MCF 10A (cell line): ENCODE measurements around the gene THAP3. TPM values are rescaled to one million over a fixed set of nuclear protein-coding genes. Genes with fewer than 3 reads are reported as not detected.

Experiments
- BruUV-seq: library from RNA; stranded (reverse); fragments of 400-500 nt; replicated peaks from 2 replicates; lab custom pipeline; 2021; lab: Mats Ljungman, UMichigan
- CTCF ChIA-PET: fragments of 300-600 bp; sonication (Branson Sonifier 250); formaldehyde crosslinking; extraction: SDS; loops from one replicate; lab custom pipeline; 2021; ENCODE audit warnings: antibody characterized with exemption, inconsistent platforms; lab: Yijun Ruan, JAX
- POLR2A ChIA-PET: fragments of 300-600, 350-650 bp; sonication (Branson Sonifier 250); formaldehyde crosslinking; extraction: SDS; loops from one replicate; lab custom pipeline; 2020; ENCODE audit warnings: antibody characterized with exemption, inconsistent platforms; lab: Yijun Ruan, JAX
- DNase-seq: peaks from one replicate; pipeline ENCODE4 v3.0.0-alpha.2; 2018; ENCODE audit not compliant: unreplicated experiment
- H3K27ac Mint-ChIP-seq: one replicate; pipeline ENCODE4 v1.8.0; 2022; ENCODE audit warnings: mild to moderate bottlenecking, low read depth, mixed read lengths; ENCODE audit not compliant: unreplicated experiment
- H3K27me3 Mint-ChIP-seq: one replicate; pipeline ENCODE4 v1.8.0; 2022; ENCODE audit warnings: mixed read lengths; ENCODE audit not compliant: insufficient read depth, unreplicated experiment
- H3K36me3 Mint-ChIP-seq: one replicate; pipeline ENCODE4 v1.8.0; 2022; ENCODE audit warnings: mild to moderate bottlenecking, moderate library complexity, mixed read lengths; ENCODE audit not compliant: insufficient read depth, unreplicated experiment
- H3K4me1 Mint-ChIP-seq: one replicate; pipeline ENCODE4 v1.8.0; 2022; ENCODE audit warnings: mixed read lengths; ENCODE audit not compliant: insufficient read depth, unreplicated experiment
- H3K4me3 Mint-ChIP-seq: one replicate; pipeline ENCODE4 v1.8.0; 2022; ENCODE audit warnings: mild to moderate bottlenecking, moderate library complexity, mixed read lengths; ENCODE audit not compliant: unreplicated experiment
- H3K9me3 Mint-ChIP-seq: one replicate; pipeline ENCODE4 v1.8.0; 2022; ENCODE audit warnings: mixed read lengths; ENCODE audit not compliant: unreplicated experiment
- CTCF ChIP-seq: fragments of 200-600 bp; IDR thresholded peaks from one replicate; pipeline ENCODE4 v1.8.0; 2022; ENCODE audit warnings: antibody characterized with exemption, mild to moderate bottlenecking; ENCODE audit not compliant: unreplicated experiment
- intact Hi-C: fragments of 100-400 bp; cut with micrococcal nuclease; formaldehyde crosslinking; loops from 2 replicates; pipeline ENCODE4 v1.14.1; 2022
- total RNA-seq: library from RNA; stranded (reverse); gene quantifications from 2 replicates; pipeline ENCODE4 v1.2.3, GENCODE V29; 2022

Gene THAP3
- total RNA-seq, 1 experiment from 2014 or later: 14.7 TPM

- no peak for TF ChIP-seq CTCF
- DNase-seq: peak; percentile 99
- intact Hi-C loops: loop anchor here (1.0 kb wide), 1 partner anchor 22 kb away; no protein-coding TSS in a partner anchor
- peak within 1 kb of the TSS; percentile 94 for H3K4me3 Mint-ChIP-seq
- ChIA-PET POLR2A (interaction anchor here (0.6 to 5.0 kb wide), 21 partner anchors 8 to 478 kb away, joined by 3 to 103 read pairs (median 5); partner anchors contain the start of genes KLHL21, NOL9, PLEKHG5 and TAS1R1), CTCF (interaction anchor here (1.0 to 1.7 kb wide), 3 partner anchors 26 to 89 kb away, joined by 3 to 10 read pairs (median 6); partner anchors contain the start of gene NOL9)
- no peaks in the 10 kb centered on the region for H3K9me3 Mint-ChIP-seq
- H3K27me3 Mint-ChIP-seq: no peaks in the 10 kb centered on the region
- H3K27ac Mint-ChIP-seq: peak within 1 kb of the TSS; percentile 100
- TSS peak; percentile 92 for BruUV-seq
- peaks cover 5% of the 10 kb centered on the region for H3K36me3 Mint-ChIP-seq
- peaks cover 27% of the 10 kb centered on the region for H3K4me1 Mint-ChIP-seq
Observed at GRCh38 chr1:6579374-6580118, 45.1 kb upstream of the THAP3 start, which contains the start of gene ZBTB48. Gene ZBTB48, plus strand, starts transcription at chr1:6579994. Its CDS starts 616 bp downstream, at chr1:6580610.

- no peak for TF ChIP-seq CTCF
- peaks cover 27% of the 10 kb centered on the region for H3K4me1 Mint-ChIP-seq
- BruUV-seq: TSS peak; percentile 54
- peak overlapping the region; percentile 94 for H3K4me3 Mint-ChIP-seq
- peaks cover 8% of the 10 kb centered on the region for H3K36me3 Mint-ChIP-seq
- DNase-seq: no peak
- ChIA-PET POLR2A (interaction anchor here (0.6 to 5.0 kb wide), 21 partner anchors 7 to 478 kb away, joined by 3 to 103 read pairs (median 5); partner anchors contain the start of genes KLHL21, NOL9, PLEKHG5 and TAS1R1), CTCF (interaction anchor here (0.6 to 1.9 kb wide), 6 partner anchors 20 to 949 kb away, joined by 3 to 15 read pairs (median 4); partner anchors contain the start of genes NOL9 and TAS1R1)
- no peaks in the 10 kb centered on the region for H3K9me3 Mint-ChIP-seq
- no peaks in the 10 kb centered on the region for H3K27me3 Mint-ChIP-seq
- H3K27ac Mint-ChIP-seq: peak overlapping the region; percentile 100
- intact Hi-C loops: loop anchor here (1.0 kb wide), 1 partner anchor 21 kb away; no protein-coding TSS in a partner anchor
Observed at GRCh38 chr1:6580119-6580592, 44.5 kb upstream of the THAP3 start.

- intact Hi-C loops: loop anchor here (1.0 kb wide), 1 partner anchor 20 kb away; no protein-coding TSS in a partner anchor
- ChIA-PET CTCF (interaction anchor here (0.6 to 1.9 kb wide), 6 partner anchors 19 to 950 kb away, joined by 3 to 15 read pairs (median 4); partner anchors contain the start of genes NOL9 and TAS1R1), POLR2A (interaction anchor here (0.6 to 5.0 kb wide), 16 partner anchors 7 to 479 kb away, joined by 3 to 103 read pairs (median 5); partner anchors contain the start of genes DNAJC11, KLHL21, NOL9 and PLEKHG5)
- DNase-seq: no peak
- BruUV-seq: no TSS peak
- H3K4me1 Mint-ChIP-seq: peaks cover 27% of the 10 kb centered on the region
- no peaks in the 10 kb centered on the region for H3K9me3 Mint-ChIP-seq
- peak overlapping the region; percentile 94 for H3K4me3 Mint-ChIP-seq
- H3K27ac Mint-ChIP-seq: peak overlapping the region; percentile 100
- TF ChIP-seq CTCF: no peak
- H3K36me3 Mint-ChIP-seq: peaks cover 8% of the 10 kb centered on the region
- H3K27me3 Mint-ChIP-seq: no peaks in the 10 kb centered on the region
Observed at GRCh38 chr1:6580593-6581409, 43.9 kb upstream of the THAP3 start.
